GM06990 (cell line): ENCODE results near the gene SPEF1.

Source experiments
- DNase-seq: peaks from one replicate; pipeline ENCODE4 v3.0.0-alpha.2; 2011; ENCODE audit not compliant: insufficient read length; ENCODE audit errors: extremely low read depth
- H3K27me3 ChIP-seq: replicated peaks from 2 replicates; pipeline ENCODE4 v1.6.0; 2011; ENCODE audit warnings: low read length; ENCODE audit not compliant: control insufficient read depth, insufficient read depth
- H3K36me3 ChIP-seq: 2 replicates; pipeline ENCODE4 v1.5.1; 2011; ENCODE audit warnings: low read length; ENCODE audit not compliant: control insufficient read depth, insufficient read depth
- H3K4me3 ChIP-seq: replicated peaks from 2 replicates; pipeline ENCODE4 v1.5.1; 2011; ENCODE audit warnings: low read depth, mild to moderate bottlenecking, control low read depth, low read length
- TF ChIP-seq, protein P1 (sequence below): IDR thresholded peaks from 2 replicates; pipeline ENCODE4 v1.5.1; 2011; ENCODE audit warnings: low read length, control low read depth, mild to moderate bottlenecking, inconsistent platforms; ENCODE audit not compliant: insufficient read depth, poor library complexity, severe bottlenecking

SPEF1 gene

DNA sequence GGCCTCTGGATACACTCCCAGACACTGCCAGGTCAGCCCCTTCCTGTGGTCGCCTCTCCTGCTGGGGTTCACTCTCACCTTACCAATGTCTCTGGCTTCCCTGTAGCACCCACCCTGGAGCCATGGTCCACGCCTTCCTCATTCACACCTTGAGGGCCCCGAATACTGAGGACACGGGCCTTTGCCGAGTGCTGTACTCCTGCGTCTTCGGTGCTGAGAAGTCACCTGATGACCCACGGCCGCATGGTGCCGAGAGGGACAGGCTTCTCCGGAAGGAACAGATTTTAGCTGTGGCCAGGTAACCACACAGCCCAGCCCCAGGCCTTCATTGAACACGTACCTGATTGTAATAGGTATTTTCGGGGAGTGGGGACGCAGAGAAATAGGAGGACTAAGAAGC is 40.7 kb upstream of the SPEF1 start:
- TF ChIP-seq, protein P1, sequence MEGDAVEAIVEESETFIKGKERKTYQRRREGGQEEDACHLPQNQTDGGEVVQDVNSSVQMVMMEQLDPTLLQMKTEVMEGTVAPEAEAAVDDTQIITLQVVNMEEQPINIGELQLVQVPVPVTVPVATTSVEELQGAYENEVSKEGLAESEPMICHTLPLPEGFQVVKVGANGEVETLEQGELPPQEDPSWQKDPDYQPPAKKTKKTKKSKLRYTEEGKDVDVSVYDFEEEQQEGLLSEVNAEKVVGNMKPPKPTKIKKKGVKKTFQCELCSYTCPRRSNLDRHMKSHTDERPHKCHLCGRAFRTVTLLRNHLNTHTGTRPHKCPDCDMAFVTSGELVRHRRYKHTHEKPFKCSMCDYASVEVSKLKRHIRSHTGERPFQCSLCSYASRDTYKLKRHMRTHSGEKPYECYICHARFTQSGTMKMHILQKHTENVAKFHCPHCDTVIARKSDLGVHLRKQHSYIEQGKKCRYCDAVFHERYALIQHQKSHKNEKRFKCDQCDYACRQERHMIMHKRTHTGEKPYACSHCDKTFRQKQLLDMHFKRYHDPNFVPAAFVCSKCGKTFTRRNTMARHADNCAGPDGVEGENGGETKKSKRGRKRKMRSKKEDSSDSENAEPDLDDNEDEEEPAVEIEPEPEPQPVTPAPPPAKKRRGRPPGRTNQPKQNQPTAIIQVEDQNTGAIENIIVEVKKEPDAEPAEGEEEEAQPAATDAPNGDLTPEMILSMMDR, result no peak
- Histone ChIP-seq H3K27me3 (no peaks in the 10 kb centered on the region), H3K36me3 (peaks cover 11% of the 10 kb centered on the region), H3K4me3 (no peak overlapping the region)
- no peak for DNase-seq

DNA sequence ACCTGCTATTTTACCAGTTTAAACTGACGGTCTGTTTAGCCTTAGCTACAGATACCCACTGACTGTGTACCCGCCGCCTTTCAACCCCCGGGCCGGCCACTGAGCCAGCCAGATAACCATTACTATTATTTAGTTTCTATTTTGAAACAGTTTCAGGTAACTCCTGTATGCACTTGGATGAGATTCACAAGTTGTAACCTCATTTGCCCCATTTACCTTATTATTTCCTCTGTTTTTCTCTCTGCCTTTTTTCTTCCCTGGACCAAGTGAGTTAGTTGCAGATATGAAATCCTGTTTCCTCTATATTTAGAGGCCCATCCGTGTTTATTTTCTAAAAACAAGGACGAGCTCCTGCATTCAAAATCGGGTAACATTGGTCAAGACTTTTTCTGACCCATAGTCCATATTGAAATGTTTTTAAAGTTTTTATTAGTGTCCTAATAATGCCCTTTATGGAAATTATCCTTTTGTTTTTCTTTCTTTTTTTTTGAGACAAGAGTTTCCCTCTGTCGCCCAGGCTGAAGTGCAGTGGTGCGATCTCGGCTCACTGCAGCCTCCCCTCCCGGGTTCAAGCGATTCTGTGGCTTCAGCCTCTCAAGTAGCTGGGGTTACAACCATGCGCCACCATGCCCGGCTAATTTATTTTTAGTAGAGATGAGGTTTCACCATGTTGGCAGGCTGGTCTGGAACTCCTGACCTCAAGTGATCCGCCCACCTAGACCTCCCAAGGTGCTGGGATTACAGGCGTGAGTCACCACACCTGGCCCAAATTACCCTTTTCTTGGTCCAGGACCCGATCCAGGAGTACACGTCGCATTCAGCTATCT is 39.9 kb upstream of the SPEF1 start:
- DNase-seq, result no peak
- Histone ChIP-seq H3K4me3 (peak overlapping the region; percentile 86), H3K36me3 (peaks cover 11% of the 10 kb centered on the region), H3K27me3 (no peaks in the 10 kb centered on the region)
- TF ChIP-seq, protein P1, result no peak

DNA sequence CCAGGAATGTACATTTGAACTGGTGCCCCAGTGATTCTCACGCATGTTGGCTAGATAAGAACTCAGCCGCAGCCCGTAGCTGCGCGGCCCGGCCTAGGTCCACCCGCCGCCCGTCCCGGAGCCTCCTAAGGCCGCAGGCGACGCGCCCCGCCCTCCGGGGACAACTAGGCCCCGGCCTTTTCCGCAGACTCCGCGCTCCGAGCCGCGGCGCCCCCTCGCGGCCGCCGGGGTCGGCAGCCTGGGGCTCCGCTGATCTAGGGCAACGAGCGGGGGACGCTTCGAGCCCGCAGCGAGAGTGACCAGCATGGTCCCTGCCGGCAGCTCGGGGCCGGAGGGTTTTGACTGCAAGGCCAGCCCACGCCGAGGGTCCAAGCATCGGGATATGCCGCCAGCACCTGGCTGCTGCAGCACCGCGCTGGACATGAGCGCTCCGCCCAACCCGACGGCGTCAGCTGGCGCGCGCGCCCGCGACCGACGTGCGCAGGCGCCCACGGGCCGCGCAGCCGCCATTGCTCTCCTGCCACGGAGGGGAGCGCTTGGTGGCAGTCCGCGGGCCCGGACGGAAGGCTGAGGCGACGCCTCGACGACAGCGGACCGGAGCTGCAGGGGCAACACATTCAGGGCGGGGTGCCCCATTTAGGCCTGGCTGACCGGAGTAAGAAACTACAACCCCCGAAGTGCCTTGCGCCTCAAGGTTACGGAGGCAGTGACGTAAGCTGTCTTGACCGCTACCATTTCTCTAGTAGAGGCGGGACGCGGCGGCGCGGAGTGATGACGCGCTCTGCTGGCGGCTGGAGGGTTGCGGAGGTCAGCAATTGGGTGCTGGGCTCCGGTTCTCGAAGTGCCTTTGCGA is 39.0 kb upstream of the SPEF1 start, which contains the start of gene AP5S1:
AP5S1 (plus strand) TSS at position 500 of the 853 bp plus-strand sequence. CDS start 1,571 bp downstream, outside the sequence.
- H3K4me3 ChIP-seq, result peak within 1 kb of the TSS; percentile 86
- TF ChIP-seq, protein P1, result peak; percentile 77
- H3K27me3 ChIP-seq, result no peaks in the 10 kb centered on the region
- H3K36me3 ChIP-seq, result peaks cover 11% of the 10 kb centered on the region
- DNase-seq, result peak; percentile 98

DNA sequence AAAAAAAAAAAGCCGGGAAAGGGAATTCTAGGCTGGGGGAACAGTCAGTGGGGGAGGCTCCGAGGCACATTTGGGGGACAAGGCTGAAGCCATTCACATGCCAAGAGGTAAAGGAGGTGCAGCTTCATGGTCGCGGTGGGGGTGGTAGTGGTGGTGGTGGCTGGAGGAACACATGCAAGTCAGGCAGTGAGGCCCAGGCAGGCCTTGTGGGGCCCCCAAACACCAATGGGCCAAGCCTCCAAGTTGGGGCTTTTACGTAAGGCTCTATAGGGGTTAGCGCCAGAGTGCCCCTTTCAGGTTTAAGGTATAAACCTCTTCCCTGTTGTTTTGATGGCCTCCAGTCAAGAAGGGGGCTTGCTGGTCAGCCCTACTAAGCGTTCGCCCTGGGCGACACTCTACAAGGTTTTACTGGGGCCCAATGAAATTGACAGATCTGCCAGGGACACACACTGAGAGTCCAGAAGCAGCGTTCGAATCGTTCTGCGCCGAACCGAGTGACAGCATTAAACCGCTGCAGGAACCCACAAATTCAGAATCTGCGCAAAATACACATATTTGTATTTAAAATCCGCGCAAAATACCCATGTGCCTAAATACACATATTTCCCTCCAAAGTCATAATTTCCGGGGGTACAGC is 38.3 kb upstream of the SPEF1 start:
- TF ChIP-seq, protein P1, result no peak
- no peak for DNase-seq
- H3K27me3 ChIP-seq, result no peaks in the 10 kb centered on the region
- H3K4me3 ChIP-seq, result peak overlapping the region; percentile 53
- peaks cover 9% of the 10 kb centered on the region for H3K36me3 ChIP-seq

DNA sequence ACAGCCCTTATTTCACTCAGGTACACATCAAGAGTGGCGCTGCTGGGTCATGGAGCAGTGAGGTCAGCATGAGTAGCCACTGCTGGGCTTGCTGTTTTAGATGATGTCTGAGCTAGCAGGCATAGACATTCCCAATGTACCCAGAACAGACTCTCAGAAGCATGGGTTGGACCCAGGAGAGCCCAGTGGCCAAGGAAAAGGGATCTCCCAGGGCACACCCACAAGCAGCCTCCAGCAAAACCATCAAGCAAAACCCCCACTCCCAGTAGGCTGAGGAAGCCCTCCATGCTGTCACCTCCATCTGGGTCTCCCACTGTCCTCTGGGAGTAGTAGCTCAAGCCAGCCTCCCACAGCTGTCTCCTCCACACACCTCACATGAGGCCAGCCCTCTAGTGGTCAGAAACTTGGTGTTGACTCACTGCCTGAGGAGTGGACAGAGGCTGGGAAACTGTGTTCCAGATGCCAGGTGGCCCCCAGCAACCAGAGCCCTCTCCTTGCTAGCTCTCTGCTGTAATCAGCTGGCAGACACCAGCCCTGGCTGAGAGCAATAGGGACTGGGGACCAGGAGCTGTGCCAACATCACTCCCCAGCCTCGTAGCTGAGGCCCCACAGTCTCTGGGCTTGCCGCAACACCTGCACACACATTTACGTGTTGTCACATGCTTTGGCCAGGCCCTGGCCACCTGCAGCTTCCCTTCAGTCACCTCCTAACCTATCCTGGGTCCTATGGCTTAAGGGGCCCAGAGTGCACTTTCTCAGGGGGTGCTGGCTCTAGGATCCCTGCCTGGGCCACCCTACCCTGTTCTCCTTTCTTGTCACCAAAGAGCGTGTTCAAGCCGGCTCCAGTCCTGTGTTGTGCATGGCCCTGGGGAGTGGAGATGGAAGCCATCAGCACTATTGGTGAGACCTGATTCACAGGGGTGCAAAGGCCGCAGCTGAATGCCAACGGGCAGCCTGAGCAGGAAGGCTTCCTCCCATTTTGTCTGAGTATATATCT is 37.2 kb upstream of the SPEF1 start:
- no peak for DNase-seq
- H3K27me3 ChIP-seq, result no peaks in the 10 kb centered on the region
- H3K4me3 ChIP-seq, result no peak overlapping the region
- TF ChIP-seq, protein P1, result peak; percentile 59
- peaks cover 4% of the 10 kb centered on the region for H3K36me3 ChIP-seq
